HFFc6 (cell line): ENCODE data around the gene ACSL5. TPM values are rescaled to one million over a fixed set of nuclear protein-coding genes. Genes with fewer than 3 reads are reported as not detected.

ENCODE experiments used
- DNase-seq: peaks from one replicate; pipeline ENCODE4 v3.0.0-alpha.2; 2018
- H3K27ac Mint-ChIP-seq: 2 replicates; pipeline ENCODE4 v1.8.0; 2020; ENCODE audit warnings: mild to moderate bottlenecking, mixed read lengths
- H3K27me3 Mint-ChIP-seq: 2 replicates; pipeline ENCODE4 v1.8.0; 2021; ENCODE audit warnings: mild to moderate bottlenecking, moderate library complexity, mixed read lengths; ENCODE audit not compliant: insufficient read depth
- H3K36me3 Mint-ChIP-seq: 2 replicates; pipeline ENCODE4 v1.8.0; 2021; ENCODE audit warnings: low read depth, mixed read lengths
- H3K4me1 Mint-ChIP-seq: 2 replicates; pipeline ENCODE4 v1.8.0; 2020; ENCODE audit warnings: low read depth, mixed read lengths
- H3K4me3 Mint-ChIP-seq: 2 replicates; pipeline ENCODE4 v1.8.0; 2020; ENCODE audit warnings: mild to moderate bottlenecking, moderate library complexity, mixed read lengths
- H3K9me3 Mint-ChIP-seq: 2 replicates; pipeline ENCODE4 v1.8.0; 2020; ENCODE audit warnings: mild to moderate bottlenecking, mixed read lengths
- CTCF ChIP-seq: fragments of 200-600 bp; sonication (generic); IDR thresholded peaks from 2 replicates; pipeline ENCODE4 v1.5.0; 2021; ENCODE audit warnings: antibody characterized with exemption, mild to moderate bottlenecking
- total RNA-seq, 6 experiments: library from RNA; stranded (reverse); fragmentation: NEBNext Ultra II Directional; extraction: Animal tissue kit (Norgen Biotek cat#: 25700); gene quantifications; 2 replicates in 1 of 6; 3 replicates in 5 of 6; pipeline ENCODE4 v1.2.3, GENCODE V29; 2021

Gene ACSL5
- total RNA-seq, 6 experiments from 2014 or later = 0.59 to 5.5 (median 4.9) TPM

GRCh38 chr10:112332509-112333228 is 41.2 kb upstream of the ACSL5 start:
- H3K9me3 Mint-ChIP-seq = no peaks in the 10 kb centered on the region
- H3K27ac Mint-ChIP-seq = no peak overlapping the region
- DNase-seq = no peak
- peaks cover 28% of the 10 kb centered on the region for H3K4me1 Mint-ChIP-seq
- no peak overlapping the region for H3K4me3 Mint-ChIP-seq
- no peaks in the 10 kb centered on the region for H3K36me3 Mint-ChIP-seq
- H3K27me3 Mint-ChIP-seq = peaks cover 7% of the 10 kb centered on the region
- no peak for TF ChIP-seq CTCF

- Mint-ChIP-seq H3K9me3 (no peaks in the 10 kb centered on the region), H3K4me3 (no peak overlapping the region)
- TF ChIP-seq CTCF = no peak
Measured at GRCh38 chr10:112333452-112333851, 40.5 kb upstream of the ACSL5 start.

GRCh38 chr10:112335111-112335867 is 38.6 kb upstream of the ACSL5 start:
- peak; percentile 28 for DNase-seq
- no peak for TF ChIP-seq CTCF
- Mint-ChIP-seq H3K27ac (peak overlapping the region; percentile 80), H3K36me3 (no peaks in the 10 kb centered on the region), H3K9me3 (no peaks in the 10 kb centered on the region), H3K27me3 (peaks cover 10% of the 10 kb centered on the region), H3K4me1 (peaks cover 28% of the 10 kb centered on the region), H3K4me3 (peak overlapping the region; percentile 64)

More at GRCh38 chr10:112333452-112333851, 40.5 kb upstream of the ACSL5 start:
- Mint-ChIP-seq H3K27ac (no peak overlapping the region), H3K4me1 (peaks cover 28% of the 10 kb centered on the region), H3K27me3 (peaks cover 7% of the 10 kb centered on the region), H3K36me3 (no peaks in the 10 kb centered on the region)
- DNase-seq = no peak

GRCh38 chr10:112335868-112336265 is 38.0 kb upstream of the ACSL5 start:
- H3K4me3 Mint-ChIP-seq = peak overlapping the region; percentile 64; the same call in 1 of the 2 replicates
- H3K27ac Mint-ChIP-seq = peak overlapping the region; percentile 80
- no peaks in the 10 kb centered on the region for H3K36me3 Mint-ChIP-seq
- H3K27me3 Mint-ChIP-seq = peaks cover 10% of the 10 kb centered on the region
- H3K9me3 Mint-ChIP-seq = no peaks in the 10 kb centered on the region
- H3K4me1 Mint-ChIP-seq = peaks cover 28% of the 10 kb centered on the region
- no peak for DNase-seq
- TF ChIP-seq CTCF = no peak

- Mint-ChIP-seq H3K27ac (no peak overlapping the region), H3K36me3 (no peaks in the 10 kb centered on the region), H3K9me3 (no peaks in the 10 kb centered on the region)
Measured at GRCh38 chr10:112336556-112337201, 37.2 kb upstream of the ACSL5 start.

More at GRCh38 chr10:112336556-112337201, 37.2 kb upstream of the ACSL5 start:
- Mint-ChIP-seq H3K4me3 (no peak overlapping the region), H3K27me3 (peaks cover 14% of the 10 kb centered on the region), H3K4me1 (peaks cover 28% of the 10 kb centered on the region)
- TF ChIP-seq CTCF = no peak
- no peak for DNase-seq
